A549 (cell line): ENCODE measurements around the gene RBBP9.

ENCODE experiments used
- CTCF ChIP-seq: fragments of >200 bp; sonication (Bioruptor Twin); formaldehyde crosslinking; IDR thresholded peaks from 3 replicates; pipeline ENCODE4 v1.5.1; 2016
- HMGXB4 ChIP-seq: fragments of 250-450 bp; sonication (Bioruptor Pico); IDR thresholded peaks from 2 replicates; pipeline ENCODE4 v1.5.0; 2021; ENCODE audit warnings: mild to moderate bottlenecking, moderate library complexity, borderline replicate concordance
- JUN ChIP-seq, 2 experiments: fragments of >200 bp; sonication (Bioruptor Twin); formaldehyde crosslinking; IDR thresholded peaks; 2 replicates in 1 of 2; 3 replicates in 1 of 2; pipeline ENCODE4 v1.6.1; 2016 to 2017
- POLR2A ChIP-seq: IDR thresholded peaks from 2 replicates; pipeline ENCODE4 v1.6.1; 2012; ENCODE audit warnings: mild to moderate bottlenecking, low read length

GRCh38 chr20:18515973-18516372, 18.9 kb upstream of the RBBP9 start:
- TF ChIP-seq CTCF (no peak), JUN (IDR thresholded peaks at IDR 0.05) (no peak), HMGXB4 (CRISPR knock-in tag) (no peak), POLR2A (no peak)
